ENCODE data around the gene C11orf97. TPM values are rescaled to one million over a fixed set of nuclear protein-coding genes. Genes with fewer than 3 reads are reported as not detected.

C11orf97 gene
- total and polyA plus RNA-seq, 2 donors (not counting 1 experiment from before 2014, with no cell fraction given), result not detected

GRCh38 chr11:94519478-94520084 is 7.3 kb downstream of the C11orf97 start:
- peak overlapping the region; percentile 10 for H3K4me2 ChIP-seq (replicated peaks; ENCODE audit: low read depth, low read length, poor library complexity, severe bottlenecking)
- H3K4me3 Mint-ChIP-seq, result no peak overlapping the region
- H2AFZ ChIP-seq (ENCODE audit: insufficient read depth, low read depth, low read length, poor library complexity, severe bottlenecking), result peak overlapping the region; percentile 29
- DNase-seq, result peak; percentile 48
- no peaks in the 10 kb centered on the region for H3K79me2 ChIP-seq (ENCODE audit: control insufficient read depth, insufficient read depth, low read length)
- H3K4me3 ChIP-seq (ENCODE audit: control extremely low read depth in 1 of 5, extremely low read depth in 1 of 5, insufficient read depth in 1 of 5, low read depth in 2 of 5, low read length in 4 of 5), result no peak overlapping the region
- no peaks in the 10 kb centered on the region for H4K20me1 ChIP-seq (ENCODE audit: control insufficient read depth, insufficient read depth, low read length, poor library complexity, severe bottlenecking)
- H3K9me3 Mint-ChIP-seq (ENCODE audit: insufficient read depth), result no peaks in the 10 kb centered on the region
- ChIA-PET CTCF (interaction anchor here (0.6 to 2.9 kb wide), 10 partner anchors 9 to 1907 kb away, joined by 3 to 16 read pairs (median 4); no protein-coding TSS in a partner anchor), POLR2A (no interaction called here)
- H3K4me1 ChIP-seq (ENCODE audit: control insufficient read depth in 2 of 2, insufficient read depth in 2 of 2, low read length in 2 of 2), result no peaks in the 10 kb centered on the region
- H3K27me3 Mint-ChIP-seq, result peaks cover 27% of the 10 kb centered on the region
- no peak overlapping the region for H3K27ac Mint-ChIP-seq
- no peaks in the 10 kb centered on the region for H3K36me3 ChIP-seq (replicated peaks in 1 of 2; ENCODE audit: control extremely low read depth in 1 of 2, control insufficient read depth in 1 of 2, extremely low read depth in 1 of 2, insufficient read depth in 2 of 2, low read length in 1 of 2)
- H3K9ac ChIP-seq (ENCODE audit: low read length), result no peak overlapping the region
- H3K27me3 ChIP-seq (replicated peaks in 1 of 4; ENCODE audit: control extremely low read depth in 1 of 4, control insufficient read depth in 3 of 4, insufficient read depth in 4 of 4, low read length in 3 of 4), result peaks cover 0 to 4% (median 2%) of the 10 kb centered on the region in 4 experiments
- peak; percentile 83 for TF ChIP-seq CTCF (IDR thresholded peaks at IDR 0.05)
- TF ChIP-seq EZH2 (IDR thresholded peaks at IDR 0.05; ENCODE audit: borderline replicate concordance, insufficient read depth, low read depth, low read length, poor library complexity, severe bottlenecking), result no peak
- intact Hi-C loops (cut with micrococcal nuclease), result loop anchor here (1.0 to 10.0 kb wide), 3 partner anchors 378 to 1907 kb away; no protein-coding TSS in a partner anchor
- no peak overlapping the region for H3K27ac ChIP-seq (ENCODE audit: low read length in 2 of 2)
- ATAC-seq (ENCODE audit: low read depth), result no peak
- no CpG with 5 or more reads among the region's 5 CpGs for WGBS (ENCODE audit: insufficient coverage)
- H3K4me1 Mint-ChIP-seq, result no peaks in the 10 kb centered on the region
- no peaks in the 10 kb centered on the region for H3K9me3 ChIP-seq (ENCODE audit: control extremely low read depth in 1 of 3, control insufficient read depth in 2 of 3, insufficient read depth in 1 of 3, low read length in 2 of 3)

GRCh38 chr11:94521684-94522083 is 9.4 kb downstream of the C11orf97 start:
- Histone ChIP-seq H3K9ac (ENCODE audit: low read length) (no peak overlapping the region), H4K20me1 (ENCODE audit: control insufficient read depth, insufficient read depth, low read length, poor library complexity, severe bottlenecking) (no peaks in the 10 kb centered on the region), H3K4me1 (ENCODE audit: control insufficient read depth in 2 of 2, insufficient read depth in 2 of 2, low read length in 2 of 2) (no peaks in the 10 kb centered on the region), H3K36me3 (replicated peaks in 1 of 2; ENCODE audit: control extremely low read depth in 1 of 2, control insufficient read depth in 1 of 2, extremely low read depth in 1 of 2, insufficient read depth in 2 of 2, low read length in 1 of 2) (no peaks in the 10 kb centered on the region), H3K4me2 (replicated peaks; ENCODE audit: low read depth, low read length, poor library complexity, severe bottlenecking) (no peak overlapping the region), H3K9me3 (ENCODE audit: control extremely low read depth in 1 of 3, control insufficient read depth in 2 of 3, insufficient read depth in 1 of 3, low read length in 2 of 3) (no peaks in the 10 kb centered on the region), H3K27me3 (replicated peaks in 1 of 4; ENCODE audit: control extremely low read depth in 1 of 4, control insufficient read depth in 3 of 4, insufficient read depth in 4 of 4, low read length in 3 of 4) (peaks cover 0 to 4% (median 0%) of the 10 kb centered on the region in 4 experiments), H2AFZ (ENCODE audit: insufficient read depth, low read depth, low read length, poor library complexity, severe bottlenecking) (no peak overlapping the region), H3K4me3 (ENCODE audit: control extremely low read depth in 1 of 5, extremely low read depth in 1 of 5, insufficient read depth in 1 of 5, low read depth in 2 of 5, low read length in 4 of 5) (no peak overlapping the region), H3K79me2 (ENCODE audit: control insufficient read depth, insufficient read depth, low read length) (no peaks in the 10 kb centered on the region), H3K27ac (ENCODE audit: low read length in 2 of 2) (no peak overlapping the region)
- H3K9me3 Mint-ChIP-seq (ENCODE audit: insufficient read depth), result no peaks in the 10 kb centered on the region
- no peak overlapping the region for H3K27ac Mint-ChIP-seq
- whole genome bisulfite sequencing (ENCODE audit: insufficient coverage), result 75% methylated on average over 5 of the region's 5 CpGs
- H3K4me1 Mint-ChIP-seq, result no peaks in the 10 kb centered on the region
- POLR2A ChIA-PET, result no interaction called here
- intact Hi-C loops (cut with micrococcal nuclease), result loop anchor here (10.0 kb wide), 1 partner anchor 613 kb away; no protein-coding TSS in a partner anchor
- no peak for TF ChIP-seq EZH2 (IDR thresholded peaks at IDR 0.05; ENCODE audit: borderline replicate concordance, insufficient read depth, low read depth, low read length, poor library complexity, severe bottlenecking)
- TF ChIP-seq CTCF (IDR thresholded peaks at IDR 0.05), result no peak
- DNase-seq, result no peak
- peaks cover 24% of the 10 kb centered on the region for H3K27me3 Mint-ChIP-seq
- no peak overlapping the region for H3K4me3 Mint-ChIP-seq
- no peak for ATAC-seq (ENCODE audit: low read depth)
- CTCF ChIA-PET, result interaction anchor here (0.6 to 2.9 kb wide), 6 partner anchors 13 to 1906 kb away, joined by 3 to 11 read pairs (median 3); no protein-coding TSS in a partner anchor
